Measurements from ENCODE around the gene LUZP1. TPM values are rescaled to one million over a fixed set of nuclear protein-coding genes. Genes with fewer than 3 reads are reported as not detected.

LUZP1 gene
- total and polyA plus RNA-seq, 4 donors: 2.6 to 9.3 (median 5.1) TPM

DNA sequence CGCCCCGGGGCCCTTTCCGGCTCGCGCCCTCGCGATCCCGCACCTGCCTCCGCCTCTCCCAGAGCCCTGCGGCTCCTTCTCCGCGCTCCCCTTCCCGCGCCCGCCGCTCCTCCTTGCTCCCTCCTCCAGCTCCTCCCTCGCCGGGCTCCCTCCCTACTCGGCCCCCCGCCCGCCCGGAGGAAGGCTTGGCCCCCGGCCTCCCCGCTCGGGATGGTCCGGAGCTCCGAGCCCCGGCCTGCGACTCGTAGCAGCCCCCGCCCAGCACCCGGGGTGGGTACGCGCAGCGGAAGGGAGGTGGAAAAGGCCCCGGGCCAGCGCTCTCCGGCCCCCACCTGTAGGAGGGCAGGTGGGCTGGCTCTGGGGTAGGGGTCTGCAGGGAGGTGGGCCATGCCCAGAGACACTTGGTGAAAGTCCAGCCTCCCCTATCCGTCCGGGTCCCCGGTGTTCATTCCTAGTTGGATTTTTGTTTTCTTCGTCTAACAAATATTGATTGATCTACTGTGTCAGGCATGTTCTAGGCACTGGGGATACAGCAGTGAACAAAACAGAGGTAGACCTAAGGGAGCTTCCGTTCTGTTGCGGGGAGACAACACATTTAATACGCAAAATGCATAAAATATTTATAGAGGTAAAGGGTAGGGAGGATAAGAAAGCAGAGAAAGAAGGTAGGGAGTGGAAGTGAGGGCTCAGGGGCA is 48.9 kb upstream of the LUZP1 start, which contains the start of gene HTR1D:
Gene HTR1D, minus strand, starts transcription at position 82 of the 695 bp plus-strand sequence. CDS start 23,283 bp downstream, outside the sequence.
- DNase-seq (ENCODE audit: low spot score): no peak
- peak within 1 kb of the TSS in 1 of 3 donors; percentile 55 for H3K4me3 ChIP-seq (ENCODE audit: low read depth in 1 of 3, low read length in 3 of 3)
- H3K27ac ChIP-seq (ENCODE audit: low read depth in 1 of 2, low read length in 2 of 2): no peak within 1 kb of the TSS
- no peaks in the 10 kb centered on the region for H3K9me3 ChIP-seq (ENCODE audit: control insufficient read depth in 4 of 4, low read length in 3 of 4)
- H3K4me1 ChIP-seq (ENCODE audit: control insufficient read depth in 4 of 4, insufficient read depth in 4 of 4, low read length in 3 of 4): peaks cover 4 to 11% (median 7%) of the 10 kb centered on the region in 4 donors
- WGBS: 4% methylated on average over 45 of the region's 45 CpGs
- TF ChIP-seq, protein P1, sequence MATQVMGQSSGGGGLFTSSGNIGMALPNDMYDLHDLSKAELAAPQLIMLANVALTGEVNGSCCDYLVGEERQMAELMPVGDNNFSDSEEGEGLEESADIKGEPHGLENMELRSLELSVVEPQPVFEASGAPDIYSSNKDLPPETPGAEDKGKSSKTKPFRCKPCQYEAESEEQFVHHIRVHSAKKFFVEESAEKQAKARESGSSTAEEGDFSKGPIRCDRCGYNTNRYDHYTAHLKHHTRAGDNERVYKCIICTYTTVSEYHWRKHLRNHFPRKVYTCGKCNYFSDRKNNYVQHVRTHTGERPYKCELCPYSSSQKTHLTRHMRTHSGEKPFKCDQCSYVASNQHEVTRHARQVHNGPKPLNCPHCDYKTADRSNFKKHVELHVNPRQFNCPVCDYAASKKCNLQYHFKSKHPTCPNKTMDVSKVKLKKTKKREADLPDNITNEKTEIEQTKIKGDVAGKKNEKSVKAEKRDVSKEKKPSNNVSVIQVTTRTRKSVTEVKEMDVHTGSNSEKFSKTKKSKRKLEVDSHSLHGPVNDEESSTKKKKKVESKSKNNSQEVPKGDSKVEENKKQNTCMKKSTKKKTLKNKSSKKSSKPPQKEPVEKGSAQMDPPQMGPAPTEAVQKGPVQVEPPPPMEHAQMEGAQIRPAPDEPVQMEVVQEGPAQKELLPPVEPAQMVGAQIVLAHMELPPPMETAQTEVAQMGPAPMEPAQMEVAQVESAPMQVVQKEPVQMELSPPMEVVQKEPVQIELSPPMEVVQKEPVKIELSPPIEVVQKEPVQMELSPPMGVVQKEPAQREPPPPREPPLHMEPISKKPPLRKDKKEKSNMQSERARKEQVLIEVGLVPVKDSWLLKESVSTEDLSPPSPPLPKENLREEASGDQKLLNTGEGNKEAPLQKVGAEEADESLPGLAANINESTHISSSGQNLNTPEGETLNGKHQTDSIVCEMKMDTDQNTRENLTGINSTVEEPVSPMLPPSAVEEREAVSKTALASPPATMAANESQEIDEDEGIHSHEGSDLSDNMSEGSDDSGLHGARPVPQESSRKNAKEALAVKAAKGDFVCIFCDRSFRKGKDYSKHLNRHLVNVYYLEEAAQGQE (IDR thresholded peaks at IDR 0.05): no peak
- TF ChIP-seq FOXA1 (IDR thresholded peaks at IDR 0.05): no peak
- TF ChIP-seq YY1 (IDR thresholded peaks at IDR 0.05): no peak
- TF ChIP-seq SP1 (IDR thresholded peaks at IDR 0.05): no peak
- TF ChIP-seq NR2F2 (IDR thresholded peaks at IDR 0.05): no peak
- TF ChIP-seq, protein P2, sequence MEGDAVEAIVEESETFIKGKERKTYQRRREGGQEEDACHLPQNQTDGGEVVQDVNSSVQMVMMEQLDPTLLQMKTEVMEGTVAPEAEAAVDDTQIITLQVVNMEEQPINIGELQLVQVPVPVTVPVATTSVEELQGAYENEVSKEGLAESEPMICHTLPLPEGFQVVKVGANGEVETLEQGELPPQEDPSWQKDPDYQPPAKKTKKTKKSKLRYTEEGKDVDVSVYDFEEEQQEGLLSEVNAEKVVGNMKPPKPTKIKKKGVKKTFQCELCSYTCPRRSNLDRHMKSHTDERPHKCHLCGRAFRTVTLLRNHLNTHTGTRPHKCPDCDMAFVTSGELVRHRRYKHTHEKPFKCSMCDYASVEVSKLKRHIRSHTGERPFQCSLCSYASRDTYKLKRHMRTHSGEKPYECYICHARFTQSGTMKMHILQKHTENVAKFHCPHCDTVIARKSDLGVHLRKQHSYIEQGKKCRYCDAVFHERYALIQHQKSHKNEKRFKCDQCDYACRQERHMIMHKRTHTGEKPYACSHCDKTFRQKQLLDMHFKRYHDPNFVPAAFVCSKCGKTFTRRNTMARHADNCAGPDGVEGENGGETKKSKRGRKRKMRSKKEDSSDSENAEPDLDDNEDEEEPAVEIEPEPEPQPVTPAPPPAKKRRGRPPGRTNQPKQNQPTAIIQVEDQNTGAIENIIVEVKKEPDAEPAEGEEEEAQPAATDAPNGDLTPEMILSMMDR (IDR thresholded peaks at IDR 0.05; ENCODE audit: low read depth, low read length, missing input control): no peak
- TF ChIP-seq HNF4G (IDR thresholded peaks at IDR 0.05): no peak
- TF ChIP-seq TAF1 (conservative IDR thresholded peaks at IDR 0.05): no peak
- TF ChIP-seq, protein P3, sequence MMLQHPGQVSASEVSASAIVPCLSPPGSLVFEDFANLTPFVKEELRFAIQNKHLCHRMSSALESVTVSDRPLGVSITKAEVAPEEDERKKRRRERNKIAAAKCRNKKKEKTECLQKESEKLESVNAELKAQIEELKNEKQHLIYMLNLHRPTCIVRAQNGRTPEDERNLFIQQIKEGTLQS (IDR thresholded peaks at IDR 0.05): no peak
- no peak for TF ChIP-seq RXRA (IDR thresholded peaks at IDR 0.05)
- TF ChIP-seq EGR1 (IDR thresholded peaks at IDR 0.05; ENCODE audit: low read depth in 2 of 2): no peak
- no peak for TF ChIP-seq JUND (IDR thresholded peaks at IDR 0.05)
- H3K27me3 ChIP-seq (ENCODE audit: control insufficient read depth in 4 of 4, insufficient read depth in 4 of 4, low read length in 3 of 4): peaks cover 0 to 7% (median 1%) of the 10 kb centered on the region in 4 donors
- no peak within 1 kb of the TSS for H3K9ac ChIP-seq (ENCODE audit: low read depth in 1 of 2, low read length in 2 of 2)
- no peaks in the 10 kb centered on the region for H3K36me3 ChIP-seq (ENCODE audit: control insufficient read depth in 4 of 4, insufficient read depth in 3 of 4, low read depth in 1 of 4, low read length in 3 of 4)

DNA sequence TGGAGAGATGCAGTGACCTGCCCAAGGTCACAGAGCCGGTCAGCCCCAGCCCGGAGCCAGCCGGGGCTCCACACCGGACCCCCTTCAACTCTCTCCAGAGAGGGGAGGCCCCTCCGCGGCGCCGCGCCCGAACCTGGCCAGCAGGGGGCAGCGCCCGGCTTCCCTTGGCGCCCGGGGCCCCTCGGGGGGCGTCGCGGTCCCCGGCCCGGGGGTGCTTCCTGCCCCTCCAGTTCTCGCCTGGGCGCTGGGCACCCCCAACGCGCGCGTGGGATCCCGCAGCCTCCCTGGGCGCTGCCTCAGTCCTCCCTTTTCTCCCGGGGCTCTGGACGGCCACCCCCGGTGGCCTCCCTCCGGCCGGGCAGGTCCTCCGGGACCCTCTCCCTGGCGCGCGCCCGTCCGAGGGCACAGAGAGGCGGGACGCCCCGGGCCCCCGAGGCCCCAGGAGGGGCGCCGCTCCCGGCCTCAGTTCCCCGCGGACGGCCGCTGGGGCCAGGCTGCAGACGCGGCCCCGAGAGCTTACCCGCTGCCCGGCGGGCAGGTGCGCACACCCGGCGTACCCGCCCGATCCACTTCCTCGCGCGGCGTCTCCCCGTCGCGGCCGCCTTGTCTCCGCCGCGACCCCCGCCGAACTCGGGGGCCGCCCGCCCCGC is 48.2 kb upstream of the LUZP1 start:
- H3K27me3 ChIP-seq (ENCODE audit: control insufficient read depth in 4 of 4, insufficient read depth in 4 of 4, low read length in 3 of 4): peaks cover 0 to 7% (median 1%) of the 10 kb centered on the region in 4 donors
- DNase-seq (ENCODE audit: low spot score): peak; percentile 37

More for the DNA sequence above, 48.2 kb upstream of the LUZP1 start:
- H3K36me3 ChIP-seq (ENCODE audit: control insufficient read depth in 4 of 4, insufficient read depth in 3 of 4, low read depth in 1 of 4, low read length in 3 of 4): no peaks in the 10 kb centered on the region
- no peak overlapping the region for H3K9ac ChIP-seq (ENCODE audit: low read depth in 1 of 2, low read length in 2 of 2)
- H3K9me3 ChIP-seq (ENCODE audit: control insufficient read depth in 4 of 4, low read length in 3 of 4): no peaks in the 10 kb centered on the region
- 1% methylated on average over 78 of the region's 78 CpGs for WGBS
- no peak for TF ChIP-seq RXRA (IDR thresholded peaks at IDR 0.05)
- TF ChIP-seq FOXA1 (IDR thresholded peaks at IDR 0.05): no peak
- TF ChIP-seq, protein P2 (IDR thresholded peaks at IDR 0.05; ENCODE audit: low read depth, low read length, missing input control): peak; percentile 22
- H3K4me1 ChIP-seq (ENCODE audit: control insufficient read depth in 4 of 4, insufficient read depth in 4 of 4, low read length in 3 of 4): peaks cover 4 to 11% (median 7%) of the 10 kb centered on the region in 4 donors
- no peak overlapping the region for H3K27ac ChIP-seq (ENCODE audit: low read depth in 1 of 2, low read length in 2 of 2)
- H3K4me3 ChIP-seq (ENCODE audit: low read depth in 1 of 3, low read length in 3 of 3): peak overlapping the region in 1 of 3 donors; percentile 55

Measured in liver (tissue), 9 donors.